WERI-Rb-1 (cell line): ENCODE results near the gene NWD2.

ENCODE experiments used
- DNase-seq: peaks from one replicate; pipeline ENCODE4 v3.0.0-alpha.2; 2020
- H3K27ac ChIP-seq: fragments of 250-450 bp; sonication (Bioruptor Pico); 2 replicates; pipeline ENCODE4 v1.5.1; 2020; ENCODE audit warnings: mild to moderate bottlenecking, moderate library complexity
- H3K27me3 ChIP-seq: fragments of 250-450 bp; sonication (Bioruptor Pico); 2 replicates; pipeline ENCODE4 v1.5.1; 2021; ENCODE audit warnings: mild to moderate bottlenecking, low read depth, moderate library complexity; ENCODE audit not compliant: insufficient read depth, severe bottlenecking
- H3K36me3 ChIP-seq: fragments of 250-450 bp; sonication (Bioruptor Pico); 2 replicates; pipeline ENCODE4 v1.5.1; 2020; ENCODE audit warnings: mild to moderate bottlenecking, moderate library complexity
- H3K4me3 ChIP-seq: 2 replicates; pipeline ENCODE4 v1.5.1; 2011; ENCODE audit warnings: low read depth, mild to moderate bottlenecking, control low read depth, low read length
- H3K9me3 ChIP-seq: fragments of 250-450 bp; sonication (Bioruptor Pico); 2 replicates; pipeline ENCODE4 v1.5.1; 2021; ENCODE audit warnings: mild to moderate bottlenecking, moderate library complexity; ENCODE audit not compliant: severe bottlenecking
- CTCF ChIP-seq: IDR thresholded peaks from 2 replicates; pipeline ENCODE4 v1.5.1; 2011; ENCODE audit warnings: low read depth, mild to moderate bottlenecking, control low read depth, inconsistent platforms, low read length

Gene NWD2

GRCh38 chr4:37467223-37467622 is 222.7 kb downstream of the NWD2 start:
- H3K27me3 ChIP-seq: peaks cover 97% of the 10 kb centered on the region
- H3K9me3 ChIP-seq: no peaks in the 10 kb centered on the region
- DNase-seq: no peak
- TF ChIP-seq CTCF: no peak
- H3K4me3 ChIP-seq: no peak overlapping the region
- no peak overlapping the region for H3K27ac ChIP-seq
- no peaks in the 10 kb centered on the region for H3K36me3 ChIP-seq

GRCh38 chr4:37467824-37468223 is 223.3 kb downstream of the NWD2 start:
- Histone ChIP-seq H3K36me3 (no peaks in the 10 kb centered on the region), H3K27ac (no peak overlapping the region), H3K4me3 (no peak overlapping the region), H3K9me3 (no peaks in the 10 kb centered on the region), H3K27me3 (peaks cover 97% of the 10 kb centered on the region)
- DNase-seq: no peak
- TF ChIP-seq CTCF: no peak

- Histone ChIP-seq H3K4me3 (no peak overlapping the region), H3K9me3 (no peaks in the 10 kb centered on the region), H3K27ac (no peak overlapping the region), H3K27me3 (peaks cover 93% of the 10 kb centered on the region), H3K36me3 (no peaks in the 10 kb centered on the region)
- no peak for TF ChIP-seq CTCF
- no peak for DNase-seq
Observed at GRCh38 chr4:37469286-37469685, 224.7 kb downstream of the NWD2 start.

GRCh38 chr4:37470245-37470644 is 225.7 kb downstream of the NWD2 start:
- TF ChIP-seq CTCF: no peak
- no peak for DNase-seq
- H3K9me3 ChIP-seq: no peaks in the 10 kb centered on the region
- H3K27me3 ChIP-seq: peaks cover 92% of the 10 kb centered on the region
- H3K4me3 ChIP-seq: no peak overlapping the region
- H3K27ac ChIP-seq: no peak overlapping the region
- no peaks in the 10 kb centered on the region for H3K36me3 ChIP-seq

GRCh38 chr4:37471093-37471492 is 226.6 kb downstream of the NWD2 start:
- TF ChIP-seq CTCF: no peak
- Histone ChIP-seq H3K4me3 (no peak overlapping the region), H3K27ac (no peak overlapping the region), H3K27me3 (peaks cover 83% of the 10 kb centered on the region), H3K9me3 (no peaks in the 10 kb centered on the region), H3K36me3 (no peaks in the 10 kb centered on the region)
- DNase-seq: no peak

GRCh38 chr4:37471971-37472370 is 227.4 kb downstream of the NWD2 start:
- Histone ChIP-seq H3K36me3 (no peaks in the 10 kb centered on the region), H3K4me3 (no peak overlapping the region), H3K27me3 (peaks cover 80% of the 10 kb centered on the region), H3K9me3 (no peaks in the 10 kb centered on the region), H3K27ac (no peak overlapping the region)
- TF ChIP-seq CTCF: no peak
- no peak for DNase-seq
